GM12878 (cell line): Measurements from ENCODE around the gene KLRG1. TPM values are rescaled to one million over a fixed set of nuclear protein-coding genes. Genes with fewer than 3 reads are reported as not detected.

Source experiments
- ATAC-seq: fragments of 200-7000 bp; cut with Tn5 transposase; 3 replicates; pipeline ENCODE4 v1.9.1; 2020; ENCODE audit warnings: mild to moderate bottlenecking, moderate library complexity
- BruUV-seq: library from RNA; stranded (reverse); fragments of 400-500 nt; replicated peaks from 2 replicates; lab custom pipeline; 2021; lab: Mats Ljungman, UMichigan
- CTCF ChIA-PET: fragments of 300-600 bp; sonication (Branson Sonifier 250); formaldehyde crosslinking; extraction: SDS; loops from one replicate; lab custom pipeline; 2021; ENCODE audit warnings: inconsistent platforms; lab: Yijun Ruan, JAX
- POLR2A ChIA-PET: fragments of 350-600 bp; formaldehyde crosslinking; extraction: SDS; loops from one replicate; lab custom pipeline; 2021; ENCODE audit warnings: inconsistent platforms; lab: Charles Lee
- RAD21 ChIA-PET: fragments of 300-600 bp; sonication (Branson Sonifier 250); formaldehyde crosslinking; loops from one replicate; lab custom pipeline; 2023; ENCODE audit warnings: antibody characterized with exemption; ENCODE audit not compliant: unreplicated experiment; lab: Charles Lee
- SMC1A ChIA-PET: fragments of 300-600 bp; sonication (Branson Sonifier 250); formaldehyde crosslinking; loops from one replicate; lab custom pipeline; 2023; ENCODE audit not compliant: unreplicated experiment, uncharacterized antibody; lab: Charles Lee
- DNase-seq: peaks from one replicate; pipeline ENCODE4 v3.0.0-alpha.2; 2011; ENCODE audit warnings: low read depth, low spot score
- FAIRE-seq: peaks from 3 replicates; lab custom pipeline; 2011; peaks lifted over from hg19 to GRCh38; lab: Jason Lieb, UNC
- H2AFZ ChIP-seq: 2 replicates; pipeline ENCODE4 v1.6.0; 2011; ENCODE audit warnings: low read depth, low read length, control low read depth; ENCODE audit not compliant: control insufficient read depth
- H3K27ac ChIP-seq: 2 replicates; pipeline ENCODE4 v1.5.1; 2011; ENCODE audit warnings: control low read depth; ENCODE audit not compliant: control insufficient read depth, insufficient read depth
- H3K27me3 ChIP-seq, 2 experiments: replicated peaks in 1 of 2; 2 replicates each; pipeline versions ENCODE4 v1.6.0 to v1.6.1; 2011; ENCODE audit warnings: low read length in 1 of 2; ENCODE audit not compliant: control insufficient read depth in 2 of 2, insufficient read depth in 2 of 2
- H3K36me3 ChIP-seq, 2 experiments: 2 replicates each; pipeline ENCODE4 v1.5.1; 2011; ENCODE audit warnings: low read length in 1 of 2; ENCODE audit not compliant: control insufficient read depth in 2 of 2, insufficient read depth in 2 of 2
- H3K4me1 ChIP-seq: 2 replicates; pipeline ENCODE4 v1.6.1; 2011; ENCODE audit warnings: mild to moderate bottlenecking, low read length, moderate library complexity, mixed read lengths; ENCODE audit not compliant: control insufficient read depth, insufficient read depth
- H3K4me2 ChIP-seq: 2 replicates; pipeline ENCODE4 v1.6.0; 2011; ENCODE audit warnings: control low read depth; ENCODE audit not compliant: control insufficient read depth, insufficient read depth
- H3K4me3 ChIP-seq: fragments of 200-600 bp; sonication (generic); 2 replicates; pipeline ENCODE4 v1.5.1; 2016
- H3K79me2 ChIP-seq: 2 replicates; pipeline ENCODE4 v1.6.0; 2011; ENCODE audit warnings: low read length; ENCODE audit not compliant: control insufficient read depth, insufficient read depth
- H3K9ac ChIP-seq: 2 replicates; pipeline ENCODE4 v1.8.0; 2011; ENCODE audit warnings: low read length, control low read depth, mixed read lengths; ENCODE audit not compliant: control insufficient read depth, insufficient read depth
- H3K9me3 ChIP-seq: replicated peaks from 3 replicates; pipeline ENCODE4 v1.5.1; 2011; ENCODE audit warnings: mild to moderate bottlenecking, low read length; ENCODE audit not compliant: control insufficient read depth, insufficient read depth
- H4K20me1 ChIP-seq: 2 replicates; pipeline ENCODE4 v1.6.0; 2011; ENCODE audit not compliant: control insufficient read depth, insufficient read depth
- CEBPB ChIP-seq, 2 experiments: fragments of 150-350 bp in 1 of 2; IDR thresholded peaks; 2 replicates each; pipeline ENCODE4 v1.6.1; 2012 to 2014; ENCODE audit warnings: low read depth in 2 of 2, low read length in 2 of 2, borderline replicate concordance in 1 of 2, inconsistent platforms in 1 of 2
- EZH2 ChIP-seq: IDR thresholded peaks from 2 replicates; pipeline ENCODE4 v1.6.1; 2012; ENCODE audit warnings: low read depth, mild to moderate bottlenecking, control low read depth, inconsistent platforms, low read length, borderline replicate concordance; ENCODE audit not compliant: control insufficient read depth
- HSF1 ChIP-seq: fragments of 150-350 bp; IDR thresholded peaks from 2 replicates; pipeline ENCODE4 v1.6.1; 2014; ENCODE audit warnings: mild to moderate bottlenecking, low read depth, low read length
- RFX5 ChIP-seq: IDR thresholded peaks from 2 replicates; pipeline ENCODE4 v1.6.1; 2011; ENCODE audit warnings: low read depth, low read length, improper control_type of control experiment
- SMAD1 ChIP-seq: fragments of 450-650 bp; IDR thresholded peaks from 2 replicates; pipeline ENCODE4 v1.6.1; 2018; ENCODE audit warnings: mild to moderate bottlenecking, low read depth; ENCODE audit not compliant: partially characterized antibody
- SUZ12 ChIP-seq: fragments of 200-600 bp; sonication (generic); IDR thresholded peaks from one replicate; pipeline ENCODE4 v1.6.1; 2018; ENCODE audit warnings: antibody characterized with exemption, mild to moderate bottlenecking; ENCODE audit not compliant: unreplicated experiment
- ZSCAN29 ChIP-seq: fragments of 450-650 bp; IDR thresholded peaks from 2 replicates; pipeline ENCODE4 v1.6.1; 2017; ENCODE audit warnings: mild to moderate bottlenecking, moderate library complexity
- WGBS: methylation state at CpG from one replicate; pipeline ENCODE4 v1.1.6; 2016; ENCODE audit warnings: low lambda C conversion rate; ENCODE audit not compliant: insufficient replicate concordance, insufficient coverage; ENCODE audit errors: missing lambda C conversion rate; 5-methylcytosine and 5-hydroxymethylcytosine counted together
- in situ Hi-C: fragments of 300-500 bp; cut with MboI; formaldehyde crosslinking; loops from 9 replicates; pipeline ENCODE4 v1.14.3; 2018; ENCODE audit warnings: mixed read lengths
- intact Hi-C: fragments of 100-400 bp; cut with micrococcal nuclease; formaldehyde crosslinking; loops from one replicate; pipeline ENCODE4 v1.14.2; 2022; ENCODE audit not compliant: unreplicated experiment
- polyA plus RNA-seq, 11 experiments: library from polyadenylated mRNA; depleted of rRNA in 4 of 11; unstranded in 6 of 11; stranded (reverse) in 5 of 11; fragments of >200 nt; fragmentation: Nextera tagmentation in 4 of 11; fragmentation: Illumina TruSeq in 1 of 11; extraction: Ambion mirVana in 4 of 11; extraction: Trizol in 1 of 11; gene quantifications; 1 replicate in 1 of 11; 2 replicates in 10 of 11; pipeline versions ENCODE4 v1.2.1 to v1.2.3, GENCODE V29; 2011 to 2016; ENCODE audit warnings: inconsistent platforms in 2 of 11, missing spikeins in 2 of 11, low read depth in 1 of 11
- total RNA-seq, 4 experiments: library from RNA; depleted of rRNA in 3 of 4; stranded (reverse); fragments of >200 nt in 3 of 4; fragmentation: Illumina TruSeq in 1 of 4; extraction: Trizol in 1 of 4; gene quantifications; 2 replicates each; pipeline versions ENCODE4 v1.2.1 to v1.2.3, GENCODE V29; 2013 to 2021

The KLRG1 gene
- total and polyA plus RNA-seq, 10 of the 15 experiments (the other 5 are each of a cell fraction or from before 2014, with no cell fraction given): 2.3 to 6.5 (median 3.9) TPM

- POLR2A ChIA-PET: no interaction called here
Measured at GRCh38 chr12:9051158-9051550, 61.8 kb downstream of the KLRG1 start.

More at GRCh38 chr12:9051158-9051550, 61.8 kb downstream of the KLRG1 start:
- Histone ChIP-seq H3K36me3 (no peaks in the 10 kb centered on the region), H3K9me3 (no peaks in the 10 kb centered on the region), H3K4me3 (no peak overlapping the region)
- no peak for ATAC-seq
- TF ChIP-seq RFX5: no peak
- no peak for TF ChIP-seq SMAD1
- TF ChIP-seq CEBPB (IDR thresholded peaks at IDR 0.05; ENCODE audit: borderline replicate concordance in 1 of 2, low read depth in 2 of 2, low read length in 2 of 2): no peak
- TF ChIP-seq SUZ12: no peak
- no peak for TF ChIP-seq ZSCAN29
- no peak for TF ChIP-seq EZH2
- no peak for TF ChIP-seq HSF1
- TF ChIP-seq, all 136 proteins: peak for 0
- ChIA-PET SMC1A (interaction anchor here (2.3 kb wide), 1 partner anchor 10 kb away, joined by 8 read pairs; no protein-coding TSS in a partner anchor), CTCF (interaction anchor here (1.0 to 4.4 kb wide), 4 partner anchors 15 to 423 kb away, joined by 3 to 31 read pairs (median 11); no protein-coding TSS in a partner anchor), RAD21 (interaction anchor here (2.8 kb wide), 1 partner anchor 394 kb away, joined by 11 read pairs; no protein-coding TSS in a partner anchor)
- intact Hi-C loops: no loop called here
- no peak overlapping the region for H3K27ac ChIP-seq
- no peaks in the 10 kb centered on the region for H3K79me2 ChIP-seq
- no TSS peak for BruUV-seq
- H3K9ac ChIP-seq: no peak overlapping the region
- FAIRE-seq (no peak), DNase-seq (no peak)
- no peaks in the 10 kb centered on the region for H4K20me1 ChIP-seq
- in situ Hi-C loops: no loop called here
- H2AFZ ChIP-seq: no peak overlapping the region
- no peaks in the 10 kb centered on the region for H3K4me1 ChIP-seq
- WGBS: 15% methylated on average over 6 of the region's 6 CpGs
- H3K27me3 ChIP-seq: peaks cover 0 to 3% of the 10 kb centered on the region in 2 experiments; a peak in 2 of 4 replicates
- H3K4me2 ChIP-seq: no peak overlapping the region
